HG02798 (cell line): ENCODE results near the gene DDX10.

Experiments
- ATAC-seq: cut with Tn5 transposase; IDR thresholded peaks from one replicate; pipeline ENCODE4 v1.9.1; 2021; ENCODE audit warnings: mild to moderate bottlenecking; ENCODE audit not compliant: unreplicated experiment, poor library complexity

DDX10 gene

GRCh38 chr11:108858622-108859021, 193.8 kb downstream of the DDX10 start:
- no peak for ATAC-seq

- ATAC-seq: no peak
These were observed 194.6 kb downstream of the DDX10 start for GRCh38 chr11:108859510-108859909.

- ATAC-seq: peak; percentile 35
These were observed 198.7 kb downstream of the DDX10 start for GRCh38 chr11:108863528-108863927.

- no peak for ATAC-seq
These were observed 200.5 kb downstream of the DDX10 start for GRCh38 chr11:108865406-108865805.

- ATAC-seq: no peak
These were observed 201.9 kb downstream of the DDX10 start for GRCh38 chr11:108866781-108867180.

- ATAC-seq: no peak
These were observed 205.6 kb downstream of the DDX10 start for GRCh38 chr11:108870373-108871020.

GRCh38 chr11:108871152-108871551, 206.3 kb downstream of the DDX10 start:
- no peak for ATAC-seq

GRCh38 chr11:108871867-108872266, 207.0 kb downstream of the DDX10 start:
- no peak for ATAC-seq

GRCh38 chr11:108872781-108873291, 208.0 kb downstream of the DDX10 start:
- ATAC-seq: no peak

- ATAC-seq: no peak
These were observed 208.4 kb downstream of the DDX10 start for GRCh38 chr11:108873310-108873709.

GRCh38 chr11:108873941-108874340, 209.1 kb downstream of the DDX10 start:
- ATAC-seq: no peak

GRCh38 chr11:108875134-108875533, 210.3 kb downstream of the DDX10 start:
- ATAC-seq: no peak

GRCh38 chr11:108877178-108877577, 212.3 kb downstream of the DDX10 start:
- no peak for ATAC-seq

GRCh38 chr11:108880510-108880909, 215.6 kb downstream of the DDX10 start:
- ATAC-seq: no peak

GRCh38 chr11:108881131-108881530, 216.3 kb downstream of the DDX10 start:
- ATAC-seq: no peak

GRCh38 chr11:108882211-108882831, 217.5 kb downstream of the DDX10 start:
- no peak for ATAC-seq

GRCh38 chr11:108886005-108886659, 221.3 kb downstream of the DDX10 start:
- no peak for ATAC-seq

GRCh38 chr11:108886660-108887009, 221.8 kb downstream of the DDX10 start:
- no peak for ATAC-seq

- ATAC-seq: no peak
These were observed 222.8 kb downstream of the DDX10 start for GRCh38 chr11:108887436-108888238.

- ATAC-seq: no peak
These were observed 225.7 kb downstream of the DDX10 start for GRCh38 chr11:108890482-108891105.
